Stimulated activated CD8-positive, alpha-beta memory T cell treated with anti-CD3 and anti-CD28 coated beads, Interleukin-7, amount 100 ng/mL, for 24 hours (primary cell): ENCODE data around the gene ARHGAP45.

ENCODE experiments used
- DNase-seq: peaks from one replicate; pipeline ENCODE4 v3.0.0-alpha.2; 2020; ENCODE audit warnings: low read depth

The ARHGAP45 gene

GRCh38 chr19:1054102-1055027 lies 12.6 kb upstream of the ARHGAP45 start:
- no peak for DNase-seq

- DNase-seq: no peak
These were observed 11.9 kb upstream of the ARHGAP45 start for GRCh38 chr19:1055028-1055425.

DNA sequence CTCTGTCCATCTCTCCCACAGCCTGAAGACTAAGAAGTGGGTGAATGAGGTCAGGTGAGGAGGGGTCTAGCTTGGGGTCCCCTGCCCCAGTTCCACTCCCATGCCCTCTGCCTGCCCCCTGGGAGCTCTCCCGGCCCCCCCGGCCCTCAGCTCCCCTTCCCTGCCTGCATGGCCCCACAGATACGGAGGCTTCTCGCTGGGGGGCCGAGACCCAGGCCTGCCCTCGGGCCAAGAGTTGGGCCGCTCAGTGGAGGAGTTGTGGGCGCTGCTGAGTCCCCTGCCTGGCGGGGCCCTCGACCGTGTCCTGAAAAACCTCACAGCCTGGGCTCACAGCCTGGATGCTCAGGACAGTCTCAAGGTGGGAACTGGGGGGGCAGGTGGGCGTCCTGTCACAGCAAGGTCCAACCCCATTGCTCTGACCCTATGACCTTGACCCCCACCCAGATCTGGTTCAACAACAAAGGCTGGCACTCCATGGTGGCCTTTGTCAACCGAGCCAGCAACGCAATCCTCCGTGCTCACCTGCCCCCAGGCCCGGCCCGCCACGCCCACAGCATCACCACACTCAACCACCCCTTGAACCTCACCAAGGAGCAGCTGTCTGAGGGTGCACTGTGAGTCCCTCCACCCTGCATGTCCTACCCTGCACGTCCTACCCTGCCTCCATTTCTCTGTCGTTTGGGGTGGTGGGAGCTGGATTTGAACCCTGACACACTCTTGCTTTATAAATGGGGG lies 10.9 kb upstream of the ARHGAP45 start:
- no peak for DNase-seq

DNA sequence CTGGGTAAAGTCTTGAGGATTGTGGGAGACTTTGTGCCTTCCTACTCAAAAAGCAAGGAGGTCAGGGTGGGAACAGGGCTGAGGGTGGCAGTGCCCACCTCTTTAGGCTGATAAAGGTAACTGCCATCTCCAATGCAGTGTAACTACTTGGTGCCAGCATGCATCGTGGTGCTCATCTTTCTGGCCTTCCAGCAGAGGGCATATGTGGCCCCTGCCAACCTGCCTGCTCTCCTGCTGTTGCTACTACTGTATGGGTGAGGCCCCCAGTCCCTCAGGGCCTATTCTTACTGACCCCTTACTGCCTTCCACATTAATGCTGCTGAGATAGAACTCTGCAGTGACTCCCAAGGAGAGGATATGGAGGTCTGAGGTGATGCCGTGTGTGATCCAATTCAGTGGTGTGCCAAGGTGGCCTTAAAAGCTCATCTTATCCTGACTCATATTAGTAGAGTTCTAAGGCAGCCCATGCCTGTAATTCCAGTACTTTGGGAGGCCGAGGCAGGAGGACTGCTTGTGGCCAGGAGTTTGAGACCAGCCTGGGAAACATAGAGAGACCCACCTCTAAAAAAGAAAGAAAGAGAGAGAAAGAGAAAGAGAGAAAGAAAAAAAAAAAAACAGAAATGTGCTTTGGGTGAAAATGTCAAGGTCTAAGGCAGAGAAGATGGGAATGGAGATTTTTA lies 9.7 kb upstream of the ARHGAP45 start:
- no peak for DNase-seq

GRCh38 chr19:1058112-1058511 lies 8.9 kb upstream of the ARHGAP45 start:
- no peak for DNase-seq

DNA sequence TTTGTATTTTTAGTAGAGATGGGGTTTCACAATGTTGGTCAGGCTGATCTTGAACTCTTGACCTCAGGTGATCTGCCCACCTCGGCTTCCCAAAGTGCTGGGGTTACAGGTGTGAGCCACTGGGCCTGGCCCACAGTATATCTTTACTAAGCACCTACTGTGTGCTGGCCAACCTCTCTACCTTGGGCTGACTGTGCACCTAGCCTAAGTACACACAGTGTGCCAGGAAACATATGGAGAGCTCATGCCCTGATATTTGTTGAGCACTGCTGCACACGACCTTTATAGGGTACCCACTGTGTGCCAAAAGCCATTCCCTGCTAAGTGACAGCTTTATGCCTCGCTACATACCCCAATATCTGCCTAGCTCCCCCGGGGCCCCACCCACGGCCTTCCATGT lies 6.3 kb upstream of the ARHGAP45 start:
- DNase-seq: no peak

GRCh38 chr19:1061987-1062386 lies 5.0 kb upstream of the ARHGAP45 start:
- DNase-seq: no peak

GRCh38 chr19:1062387-1063029 lies 4.5 kb upstream of the ARHGAP45 start:
- no peak for DNase-seq

DNA sequence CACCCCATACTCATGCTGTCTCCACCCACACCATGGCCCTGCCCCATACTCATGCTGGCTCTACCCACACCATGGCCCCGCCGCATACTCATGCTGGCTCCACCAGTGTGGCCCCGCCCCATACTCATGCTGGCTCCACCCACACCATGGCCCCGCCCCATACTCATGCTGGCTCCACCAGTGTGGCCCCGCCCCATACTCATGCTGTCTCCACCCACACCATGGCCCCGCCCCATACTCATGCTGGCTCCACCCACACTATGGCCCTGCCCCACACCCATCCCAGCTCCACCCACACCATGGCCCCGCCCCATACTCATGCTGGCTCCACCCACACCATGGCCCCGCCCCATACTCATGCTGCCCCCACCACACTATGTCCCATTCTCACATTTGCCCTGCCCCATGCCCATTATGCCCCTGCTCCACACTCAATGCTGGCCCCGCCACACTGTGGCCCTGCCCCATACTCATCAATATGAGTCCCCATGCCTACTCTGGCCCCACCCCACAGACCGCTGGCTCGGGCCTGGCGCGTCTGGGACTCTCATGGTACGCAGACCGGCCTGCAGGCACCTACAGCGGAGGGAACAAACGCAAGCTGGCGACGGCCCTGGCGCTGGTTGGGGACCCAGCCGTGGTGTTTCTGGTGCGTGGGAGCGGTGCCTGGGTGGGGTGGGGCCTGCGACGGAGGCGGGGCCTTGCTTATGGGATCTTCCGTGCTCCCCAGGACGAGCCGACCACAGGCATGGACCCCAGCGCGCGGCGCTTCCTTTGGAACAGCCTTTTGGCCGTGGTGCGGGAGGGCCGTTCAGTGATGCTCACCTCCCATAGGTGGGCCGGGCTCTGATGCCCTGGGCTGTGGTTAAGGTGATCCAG lies 3.7 kb upstream of the ARHGAP45 start:
- no peak for DNase-seq

- DNase-seq: no peak
These were observed 2.9 kb upstream of the ARHGAP45 start for GRCh38 chr19:1063909-1064660.

DNA sequence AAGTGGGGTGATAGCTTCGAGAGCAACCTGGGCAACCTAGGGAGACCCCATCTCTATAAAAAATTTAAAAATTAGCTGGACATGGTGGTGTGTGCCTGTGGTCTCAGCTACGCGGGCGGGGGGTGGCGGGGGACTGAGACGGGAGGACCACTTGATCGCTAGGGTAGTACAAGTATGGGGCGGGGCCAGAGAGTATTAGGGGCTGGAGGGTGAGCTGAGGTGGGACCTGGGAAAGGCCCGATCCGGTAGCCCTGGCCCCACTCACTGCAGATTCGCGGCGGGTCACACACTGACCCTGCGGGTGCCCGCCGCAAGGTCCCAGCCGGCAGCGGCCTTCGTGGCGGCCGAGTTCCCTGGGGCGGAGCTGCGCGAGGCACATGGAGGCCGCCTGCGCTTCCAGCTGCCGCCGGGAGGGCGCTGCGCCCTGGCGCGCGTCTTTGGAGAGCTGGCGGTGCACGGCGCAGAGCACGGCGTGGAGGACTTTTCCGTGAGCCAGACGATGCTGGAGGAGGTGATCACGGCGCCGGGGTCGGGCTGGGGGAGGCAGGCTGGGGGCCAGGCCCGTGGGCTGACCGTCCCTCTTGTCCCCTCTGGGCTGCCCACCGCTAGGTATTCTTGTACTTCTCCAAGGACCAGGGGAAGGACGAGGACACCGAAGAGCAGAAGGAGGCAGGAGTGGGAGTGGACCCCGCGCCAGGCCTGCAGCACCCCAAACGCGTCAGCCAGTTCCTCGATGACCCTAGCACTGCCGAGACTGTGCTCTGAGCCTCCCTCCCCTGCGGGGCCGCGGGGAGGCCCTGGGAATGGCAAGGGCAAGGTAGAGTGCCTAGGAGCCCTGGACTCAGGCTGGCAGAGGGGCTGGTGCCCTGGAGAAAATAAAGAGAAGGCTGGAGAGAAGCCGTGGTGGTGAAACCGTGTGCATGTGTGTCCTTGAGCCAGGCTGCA lies 2.0 kb upstream of the ARHGAP45 start:
- no peak for DNase-seq

DNA sequence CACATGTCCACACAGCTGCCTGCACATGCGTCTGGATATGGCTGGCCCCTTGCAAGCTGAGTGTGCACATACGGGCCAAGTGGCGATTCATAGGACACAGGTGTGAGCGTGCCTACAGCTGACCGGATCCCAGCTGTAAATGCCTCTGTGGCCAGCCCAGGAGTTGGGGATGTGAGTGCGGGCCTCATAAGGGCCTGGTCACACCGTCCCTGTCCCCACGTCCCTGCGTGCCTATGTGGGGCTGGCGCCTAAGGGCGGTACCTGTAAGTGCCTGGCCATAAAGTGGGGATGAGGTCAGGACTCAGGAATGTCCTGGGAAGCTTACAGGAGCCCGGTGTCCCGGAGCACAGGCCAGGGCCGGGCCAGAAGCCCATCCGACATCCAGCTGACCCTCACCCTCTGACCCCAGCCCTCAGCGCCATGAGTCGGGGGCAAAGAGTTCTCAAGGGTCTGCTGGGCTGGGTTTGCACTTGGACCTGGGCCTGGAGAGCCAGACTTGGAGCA lies 1.3 kb upstream of the ARHGAP45 start:
- DNase-seq: no peak

DNA sequence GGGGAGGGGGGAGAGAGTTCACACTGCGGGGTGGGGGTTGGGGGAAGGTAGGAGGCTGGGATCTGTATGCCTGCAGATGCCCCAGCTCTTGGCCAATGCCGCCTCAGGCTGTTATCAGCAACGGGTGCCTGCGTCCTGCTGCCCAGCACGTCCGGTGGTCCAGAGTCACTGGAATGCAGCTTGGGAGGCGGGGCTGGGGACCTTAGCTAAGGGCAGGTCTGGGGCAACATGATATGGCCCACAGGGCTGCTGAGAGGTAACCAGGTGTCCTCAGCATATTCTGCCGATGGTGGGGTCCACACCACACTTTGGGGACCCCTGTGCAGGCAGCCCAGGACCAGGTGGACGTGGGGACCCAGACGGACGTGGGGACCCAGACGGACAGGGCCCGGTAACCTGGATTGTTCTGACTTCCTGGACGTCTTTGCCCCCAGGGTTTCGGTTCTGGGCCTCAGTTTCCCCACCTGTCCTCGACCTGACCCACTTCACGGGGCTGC lies 668 bp upstream of the ARHGAP45 start:
- DNase-seq: no peak

- no peak for DNase-seq
These were observed 482 bp downstream of the ARHGAP45 start for GRCh38 chr19:1067341-1067957.

DNA sequence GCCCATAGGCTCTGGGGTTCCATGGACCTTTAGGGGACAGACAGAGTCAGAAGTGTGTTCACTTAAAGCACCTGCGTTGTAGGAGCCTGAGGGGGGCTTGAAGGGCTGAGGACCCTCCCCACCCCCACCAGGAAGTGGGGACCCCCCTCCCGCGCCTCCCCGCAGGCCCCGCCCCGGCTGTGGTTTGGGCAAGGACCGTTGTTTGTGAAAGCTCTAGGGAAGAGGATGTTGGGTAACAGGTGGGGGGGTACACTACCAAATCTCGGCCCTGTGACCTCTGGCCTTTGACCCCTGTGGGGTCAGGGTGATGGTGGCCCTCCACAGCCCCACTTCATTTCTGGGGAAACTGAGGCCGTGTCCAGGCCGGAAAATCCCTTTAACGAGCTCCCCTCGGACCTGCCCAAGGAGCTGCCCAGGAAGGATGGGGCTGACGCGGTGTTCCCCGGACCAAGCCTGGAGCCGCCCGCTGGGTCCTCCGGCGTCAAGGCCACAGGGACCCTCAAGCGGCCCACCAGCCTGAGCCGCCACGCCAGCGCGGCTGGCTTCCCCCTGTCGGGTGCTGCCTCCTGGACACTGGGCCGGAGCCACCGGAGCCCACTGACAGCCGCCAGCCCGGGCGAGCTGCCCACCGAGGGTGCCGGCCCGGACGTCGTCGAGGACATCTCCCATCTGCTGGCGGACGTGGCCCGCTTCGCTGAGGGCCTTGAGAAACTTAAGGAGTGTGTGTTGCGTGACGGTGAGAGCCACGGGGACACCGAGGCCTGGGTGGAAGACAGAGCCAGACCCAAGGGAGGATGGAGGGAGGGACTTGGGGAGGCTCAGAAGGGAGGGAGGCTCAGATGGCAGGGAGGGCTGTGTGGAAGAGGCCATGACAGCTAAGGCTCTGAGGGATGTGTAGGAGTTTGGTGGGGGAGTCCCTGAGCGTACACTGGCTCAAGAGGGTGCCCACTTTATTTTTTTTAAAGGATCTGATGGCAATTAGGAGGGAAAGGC lies 1.3 kb downstream of the ARHGAP45 start:
- no peak for DNase-seq

DNA sequence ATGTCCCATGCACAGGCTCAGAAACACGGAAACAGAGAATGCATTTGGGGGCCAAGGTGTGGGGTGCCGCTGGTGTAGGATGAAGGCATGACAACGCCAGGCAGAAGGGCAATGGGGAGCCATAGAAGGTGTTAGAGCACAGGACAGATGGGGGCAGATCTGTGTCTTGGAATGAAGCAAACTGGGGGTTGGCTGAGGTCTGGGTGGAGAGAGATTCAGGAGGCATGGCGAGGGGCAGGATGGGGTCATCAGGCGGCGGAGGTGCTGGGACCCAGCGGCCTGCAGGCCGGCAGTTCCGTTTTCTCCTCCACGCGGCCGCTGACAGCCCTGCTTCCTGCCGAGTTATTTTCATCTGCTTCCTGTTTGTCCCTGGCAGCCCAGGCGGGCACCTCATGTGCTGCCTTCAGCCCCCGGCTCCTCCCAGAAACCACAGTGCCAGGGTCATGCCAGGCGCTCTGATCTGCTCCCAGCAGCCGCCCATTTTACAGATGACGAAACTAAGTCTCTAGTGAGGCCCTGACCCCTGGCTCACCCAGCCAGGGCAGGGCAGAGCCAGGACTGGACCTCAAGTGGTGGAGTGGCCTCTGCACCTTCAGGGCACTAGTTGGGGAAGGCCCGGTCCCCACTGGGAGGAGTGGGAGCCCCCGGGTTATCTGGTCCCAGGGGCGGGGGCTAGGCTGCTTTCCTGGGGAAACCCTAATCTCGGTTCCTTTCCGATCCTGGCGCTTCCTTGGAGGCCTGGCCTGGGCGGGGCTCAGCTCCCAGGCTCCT lies 2.2 kb downstream of the ARHGAP45 start:
- DNase-seq: no peak

- DNase-seq: no peak
These were observed 3.6 kb downstream of the ARHGAP45 start for GRCh38 chr19:1070576-1070930.
